ENCODE results near the gene CSNK1A1.
"Not testable (repeated sequence)": the region's sequence is repeated elsewhere in the genome, so short reads cannot be mapped to it uniquely, and the experiment has no call there.

CSNK1A1 gene

GRCh38 chr5:149461907-149462306 lies 89.3 kb downstream of the CSNK1A1 start:
- H3K4me1 ChIP-seq; in situ Hi-C loops (cut with MboI; ENCODE audit: low sequenced_read_pairs); DNase-seq (ENCODE audit: low spot score in 2 of 2); H3K4me3 ChIP-seq; H3K9me3 ChIP-seq; H3K27me3 ChIP-seq (ENCODE audit: low read depth); H3K36me3 ChIP-seq (replicated peaks): not testable (repeated sequence)

DNA sequence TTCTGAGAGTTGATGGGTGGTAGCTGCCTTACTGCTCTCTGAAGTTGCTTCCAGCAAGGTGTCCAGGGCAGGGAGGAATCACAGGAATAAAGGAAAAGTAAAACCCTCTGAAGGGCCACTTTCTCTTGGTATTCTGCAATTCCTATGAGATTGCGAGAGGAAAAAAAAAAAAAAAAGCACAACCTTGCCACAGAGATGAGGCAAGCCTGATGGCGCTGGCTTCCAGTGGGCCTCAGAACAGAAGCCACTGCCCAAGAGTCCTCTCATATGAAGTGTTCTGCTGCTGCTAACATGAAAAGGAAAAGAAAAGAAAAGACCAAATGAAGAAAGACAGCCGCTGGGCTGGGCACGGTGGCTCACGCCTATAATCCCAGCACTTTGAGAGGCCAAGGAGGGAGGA lies 91.3 kb downstream of the CSNK1A1 start:
- no peaks in the 10 kb centered on the region for H3K36me3 ChIP-seq (replicated peaks)
- no peak for DNase-seq (ENCODE audit: low spot score in 2 of 2)
- in situ Hi-C loops (cut with MboI; ENCODE audit: low sequenced_read_pairs), result no loop called here
- H3K9me3 ChIP-seq, result no peaks in the 10 kb centered on the region
- no peaks in the 10 kb centered on the region for H3K4me1 ChIP-seq
- H3K4me3 ChIP-seq, result no peak overlapping the region
- H3K27me3 ChIP-seq (ENCODE audit: low read depth), result no peaks in the 10 kb centered on the region; the same call in 1 of the 2 replicates

DNA sequence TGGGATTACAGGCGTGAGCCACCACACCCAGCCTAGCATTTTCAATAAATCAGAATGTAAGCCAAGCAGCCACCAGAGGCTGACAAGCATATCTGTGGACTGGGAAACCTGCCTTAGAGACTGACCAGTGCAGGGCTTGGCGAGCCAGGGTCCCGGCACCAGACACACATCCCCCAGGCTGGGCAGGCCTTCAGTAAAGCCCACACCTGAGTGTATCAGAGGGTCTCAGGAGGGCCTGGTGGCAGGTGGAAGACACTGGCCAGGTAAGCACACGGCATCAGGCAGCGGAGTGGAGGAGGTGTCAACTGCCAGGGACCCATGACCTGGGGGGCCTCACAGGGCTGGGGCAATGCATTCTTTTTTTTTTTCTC lies 93.9 kb downstream of the CSNK1A1 start:
- H3K9me3 ChIP-seq, result no peaks in the 10 kb centered on the region
- H3K4me1 ChIP-seq, result no peaks in the 10 kb centered on the region
- H3K36me3 ChIP-seq (replicated peaks), result no peaks in the 10 kb centered on the region
- in situ Hi-C loops (cut with MboI; ENCODE audit: low sequenced_read_pairs), result no loop called here
- no peaks in the 10 kb centered on the region; the same call in 1 of the 2 replicates for H3K27me3 ChIP-seq (ENCODE audit: low read depth)
- H3K4me3 ChIP-seq, result no peak overlapping the region
- no peak for DNase-seq (ENCODE audit: low spot score in 2 of 2)

- no peak for DNase-seq (ENCODE audit: low spot score in 2 of 2)
- no peaks in the 10 kb centered on the region; the same call in 1 of the 2 replicates for H3K27me3 ChIP-seq (ENCODE audit: low read depth)
- in situ Hi-C loops (cut with MboI; ENCODE audit: low sequenced_read_pairs), result no loop called here
Observed at GRCh38 chr5:149456597-149457392, 94.4 kb downstream of the CSNK1A1 start.

DNA sequence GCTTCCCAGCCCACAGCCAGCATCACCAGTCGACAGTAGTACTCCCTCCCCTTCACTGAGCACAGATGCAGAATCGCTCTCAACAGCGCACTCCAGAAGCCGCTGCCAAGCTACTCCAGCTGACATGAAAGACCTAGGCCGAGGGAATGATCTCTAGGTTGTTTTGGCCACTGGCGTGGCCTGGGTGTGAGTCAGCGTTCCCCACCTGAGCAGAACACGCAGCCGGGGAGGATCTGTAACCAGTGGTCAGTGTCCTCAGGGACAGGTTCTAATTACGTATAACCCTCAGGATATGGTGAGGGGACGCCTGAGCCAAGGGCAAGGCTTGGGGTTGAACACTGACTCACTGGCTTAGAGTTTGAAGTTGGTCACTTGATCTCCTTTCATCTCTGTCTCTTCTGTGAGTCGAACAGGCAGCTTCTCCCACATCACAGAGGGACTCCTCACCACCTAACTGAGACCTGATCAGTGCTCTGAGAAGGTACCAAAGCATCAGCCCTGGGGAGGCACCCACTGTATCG lies 95.3 kb downstream of the CSNK1A1 start:
- no peaks in the 10 kb centered on the region for H3K27me3 ChIP-seq (ENCODE audit: low read depth)
- H3K9me3 ChIP-seq, result no peaks in the 10 kb centered on the region
- H3K36me3 ChIP-seq (replicated peaks), result no peaks in the 10 kb centered on the region
- in situ Hi-C loops (cut with MboI; ENCODE audit: low sequenced_read_pairs), result no loop called here
- no peaks in the 10 kb centered on the region for H3K4me1 ChIP-seq
- H3K4me3 ChIP-seq, result no peak overlapping the region
- no peak for DNase-seq (ENCODE audit: low spot score in 2 of 2)

More at GRCh38 chr5:149456597-149457392, 94.4 kb downstream of the CSNK1A1 start:
- Histone ChIP-seq H3K4me1 (no peaks in the 10 kb centered on the region), H3K36me3 (replicated peaks) (no peaks in the 10 kb centered on the region), H3K4me3 (no peak overlapping the region), H3K9me3 (no peaks in the 10 kb centered on the region)

GRCh38 chr5:149453618-149454415 lies 97.4 kb downstream of the CSNK1A1 start:
- Histone ChIP-seq H3K9me3 (no peaks in the 10 kb centered on the region), H3K4me3 (no peak overlapping the region), H3K4me1 (no peaks in the 10 kb centered on the region), H3K36me3 (replicated peaks) (no peaks in the 10 kb centered on the region), H3K27me3 (ENCODE audit: low read depth) (no peaks in the 10 kb centered on the region)
- no peak for DNase-seq (ENCODE audit: low spot score in 2 of 2)
- in situ Hi-C loops (cut with MboI; ENCODE audit: low sequenced_read_pairs), result no loop called here

GRCh38 chr5:149452665-149453617 lies 98.3 kb downstream of the CSNK1A1 start:
- Histone ChIP-seq H3K4me3 (no peak overlapping the region), H3K9me3 (no peaks in the 10 kb centered on the region), H3K36me3 (replicated peaks) (no peaks in the 10 kb centered on the region), H3K27me3 (ENCODE audit: low read depth) (no peaks in the 10 kb centered on the region), H3K4me1 (no peaks in the 10 kb centered on the region)
- DNase-seq (ENCODE audit: low spot score in 2 of 2), result no peak
- in situ Hi-C loops (cut with MboI; ENCODE audit: low sequenced_read_pairs), result no loop called here

- no peaks in the 10 kb centered on the region for H3K36me3 ChIP-seq (replicated peaks)
- H3K4me3 ChIP-seq, result no peak overlapping the region
- H3K9me3 ChIP-seq, result no peaks in the 10 kb centered on the region
- H3K27me3 ChIP-seq (ENCODE audit: low read depth), result no peaks in the 10 kb centered on the region
- no peaks in the 10 kb centered on the region for H3K4me1 ChIP-seq
- in situ Hi-C loops (cut with MboI; ENCODE audit: low sequenced_read_pairs), result no loop called here
- no peak for DNase-seq (ENCODE audit: low spot score in 2 of 2)
Observed at GRCh38 chr5:149452007-149452664, 99.1 kb downstream of the CSNK1A1 start.

DNA sequence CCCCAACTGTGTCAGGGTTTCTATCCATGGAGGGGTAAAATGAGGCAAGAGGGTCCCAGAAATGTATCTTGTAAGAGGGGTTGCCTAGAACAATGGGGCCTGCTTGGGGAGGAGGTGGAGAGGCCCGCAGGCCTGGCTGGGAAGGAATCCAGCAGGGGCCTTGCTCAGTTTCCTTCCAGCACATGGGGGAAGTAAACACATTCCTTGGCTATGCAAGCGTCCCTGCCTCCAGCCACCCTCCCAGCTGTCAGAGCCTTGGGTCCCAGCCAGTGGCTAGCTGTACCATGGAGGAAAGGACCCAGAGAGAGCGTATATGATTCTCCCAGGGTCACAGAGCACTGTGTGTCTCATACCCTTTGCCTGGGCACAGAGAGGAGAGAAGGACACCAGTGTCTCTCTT lies 101.0 kb downstream of the CSNK1A1 start:
- DNase-seq (ENCODE audit: low spot score in 2 of 2), result no peak
- in situ Hi-C loops (cut with MboI; ENCODE audit: low sequenced_read_pairs), result no loop called here
- no peaks in the 10 kb centered on the region for H3K9me3 ChIP-seq
- H3K4me3 ChIP-seq, result no peak overlapping the region
- no peaks in the 10 kb centered on the region for H3K27me3 ChIP-seq (ENCODE audit: low read depth)
- H3K36me3 ChIP-seq (replicated peaks), result no peaks in the 10 kb centered on the region
- H3K4me1 ChIP-seq, result no peaks in the 10 kb centered on the region; the same call in 1 of the 2 replicates

GRCh38 chr5:149448831-149449714 lies 102.2 kb downstream of the CSNK1A1 start:
- in situ Hi-C loops (cut with MboI; ENCODE audit: low sequenced_read_pairs), result no loop called here
- no peaks in the 10 kb centered on the region for H3K9me3 ChIP-seq
- no peak for DNase-seq (ENCODE audit: low spot score in 2 of 2)

GRCh38 chr5:149448431-149448830 lies 102.8 kb downstream of the CSNK1A1 start:
- no peak for DNase-seq (ENCODE audit: low spot score in 2 of 2)
- H3K4me1 ChIP-seq, result no peaks in the 10 kb centered on the region; the same call in 1 of the 2 replicates
- in situ Hi-C loops (cut with MboI; ENCODE audit: low sequenced_read_pairs), result no loop called here

More at GRCh38 chr5:149448831-149449714, 102.2 kb downstream of the CSNK1A1 start:
- Histone ChIP-seq H3K4me1 (no peaks in the 10 kb centered on the region; the same call in 1 of the 2 replicates), H3K4me3 (no peak overlapping the region), H3K27me3 (ENCODE audit: low read depth) (no peaks in the 10 kb centered on the region), H3K36me3 (replicated peaks) (no peaks in the 10 kb centered on the region)

More at GRCh38 chr5:149448431-149448830, 102.8 kb downstream of the CSNK1A1 start:
- Histone ChIP-seq H3K9me3 (no peaks in the 10 kb centered on the region), H3K36me3 (replicated peaks) (no peaks in the 10 kb centered on the region), H3K4me3 (no peak overlapping the region), H3K27me3 (ENCODE audit: low read depth) (no peaks in the 10 kb centered on the region)
